ENCODE measurements around the gene INSR. TPM values are rescaled to one million over a fixed set of nuclear protein-coding genes. Genes with fewer than 3 reads are reported as not detected.

INSR gene
- total RNA-seq, 1 donor from 2014 or later, result 71.9 TPM

DNA sequence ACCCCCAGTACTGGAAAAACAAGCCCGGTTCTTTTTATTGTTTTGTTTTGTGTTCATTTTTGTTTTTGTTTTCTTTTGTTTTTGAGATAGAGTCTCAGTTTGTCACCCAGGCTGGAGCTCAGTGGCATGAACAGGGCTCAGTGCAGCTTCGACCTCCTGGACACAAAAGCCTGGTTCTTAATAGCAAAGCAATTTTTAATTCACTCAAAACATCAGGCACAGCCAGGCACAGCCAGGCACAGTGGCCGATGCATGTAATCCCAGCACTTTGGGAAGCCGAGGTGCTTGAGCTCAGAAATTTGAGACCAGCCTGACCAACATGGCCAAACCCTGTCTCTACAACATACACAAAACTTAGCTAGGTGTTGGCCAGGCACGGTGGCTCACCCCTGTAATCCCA lies 30.7 kb downstream of the INSR start:
- no peak for DNase-seq
- intact Hi-C loops (cut with DNase I), result no loop called here
- no peak for ATAC-seq (ENCODE audit: poor library complexity)

DNA sequence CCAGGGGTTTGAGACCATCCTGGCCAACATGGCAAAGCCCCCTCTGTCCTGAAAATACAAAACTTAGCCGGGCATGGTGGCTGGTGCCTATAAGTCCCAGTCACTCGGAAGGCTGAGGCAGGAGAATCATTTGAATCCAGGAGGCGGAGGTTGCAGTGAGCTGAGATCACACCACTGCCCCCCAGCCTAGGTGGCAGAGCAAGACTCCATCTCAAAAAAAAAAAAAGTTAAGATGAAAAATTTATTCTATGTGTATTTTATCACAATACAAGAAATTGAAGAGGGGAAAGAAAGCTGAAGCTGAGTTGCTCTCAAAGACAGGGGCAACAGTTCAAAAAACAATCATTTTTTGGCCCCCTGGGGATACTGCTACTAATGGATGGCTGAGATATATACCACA lies 31.1 kb downstream of the INSR start:
- DNase-seq, result no peak
- intact Hi-C loops (cut with DNase I), result no loop called here
- no peak for ATAC-seq (ENCODE audit: poor library complexity)

DNA sequence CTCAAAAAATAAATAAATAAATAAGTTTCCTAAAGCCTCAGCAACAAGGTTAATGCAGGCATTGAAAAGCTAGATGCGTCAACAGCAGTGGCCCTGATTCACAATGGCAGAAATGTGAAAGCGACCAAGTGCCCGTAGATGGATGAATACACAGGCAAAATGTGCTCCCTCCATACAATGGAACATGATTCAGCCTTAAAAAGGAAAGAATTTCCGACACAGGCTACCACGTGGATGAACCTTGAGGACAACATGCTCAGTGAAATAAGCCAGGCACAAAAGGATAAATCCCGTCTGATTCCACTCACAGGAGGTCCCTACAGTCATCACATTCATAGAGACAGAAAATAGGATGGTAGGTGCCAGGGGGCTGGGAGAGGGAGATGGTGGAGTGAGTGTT lies 31.7 kb downstream of the INSR start:
- intact Hi-C loops (cut with DNase I), result no loop called here
- DNase-seq, result no peak
- ATAC-seq (ENCODE audit: poor library complexity), result no peak

DNA sequence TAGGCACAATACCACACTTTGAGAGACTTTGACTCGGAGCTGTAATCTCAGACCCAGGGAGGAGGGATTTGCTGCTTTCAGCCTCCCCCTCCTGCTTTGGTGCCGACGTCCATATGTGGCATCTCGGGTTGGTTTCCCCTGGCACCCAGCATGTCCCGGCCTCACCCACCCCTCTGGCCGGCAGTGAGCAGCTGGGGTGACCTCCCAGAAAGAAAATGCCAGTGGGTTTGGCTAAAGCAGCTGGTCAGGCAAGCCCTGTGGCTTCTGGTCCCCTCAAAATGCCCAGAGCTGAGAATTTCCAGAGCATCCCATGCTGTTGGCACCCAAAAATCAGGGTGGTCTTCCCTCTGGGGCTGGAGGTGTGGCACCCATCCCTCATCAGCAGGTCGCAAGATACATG lies 34.1 kb downstream of the INSR start:
- no peak for DNase-seq
- intact Hi-C loops (cut with DNase I), result no loop called here
- ATAC-seq (ENCODE audit: poor library complexity), result no peak

DNA sequence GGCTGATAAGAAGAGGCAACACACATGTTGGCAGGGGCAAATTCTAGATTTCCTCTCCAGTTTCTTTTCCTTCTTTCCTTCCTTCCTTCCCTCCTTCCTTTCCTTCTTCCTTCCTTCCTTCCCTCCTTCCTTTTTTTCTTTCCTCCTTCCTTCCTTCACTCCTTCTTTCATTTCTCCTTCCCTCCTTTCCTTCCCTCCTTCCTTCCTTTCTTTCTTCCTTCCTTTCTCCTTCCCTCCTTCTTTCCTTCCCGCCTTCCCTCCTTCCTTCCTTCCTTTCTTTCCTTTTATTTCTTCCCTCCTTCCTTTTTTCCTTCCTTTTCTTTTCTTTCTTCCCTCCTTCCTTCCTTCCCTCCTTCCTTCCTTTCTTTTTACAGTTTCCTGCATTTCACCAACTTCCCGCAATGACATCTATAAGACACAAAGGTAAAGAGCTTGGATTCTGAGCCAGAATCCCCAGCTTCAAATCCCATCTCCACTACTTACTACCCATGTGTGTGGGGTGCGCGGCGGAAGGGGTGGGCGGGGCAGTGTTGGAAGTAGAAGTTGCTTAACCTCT lies 35.3 kb downstream of the INSR start:
- no peak for DNase-seq
- intact Hi-C loops (cut with DNase I), result no loop called here
- no peak for ATAC-seq (ENCODE audit: poor library complexity)

DNA sequence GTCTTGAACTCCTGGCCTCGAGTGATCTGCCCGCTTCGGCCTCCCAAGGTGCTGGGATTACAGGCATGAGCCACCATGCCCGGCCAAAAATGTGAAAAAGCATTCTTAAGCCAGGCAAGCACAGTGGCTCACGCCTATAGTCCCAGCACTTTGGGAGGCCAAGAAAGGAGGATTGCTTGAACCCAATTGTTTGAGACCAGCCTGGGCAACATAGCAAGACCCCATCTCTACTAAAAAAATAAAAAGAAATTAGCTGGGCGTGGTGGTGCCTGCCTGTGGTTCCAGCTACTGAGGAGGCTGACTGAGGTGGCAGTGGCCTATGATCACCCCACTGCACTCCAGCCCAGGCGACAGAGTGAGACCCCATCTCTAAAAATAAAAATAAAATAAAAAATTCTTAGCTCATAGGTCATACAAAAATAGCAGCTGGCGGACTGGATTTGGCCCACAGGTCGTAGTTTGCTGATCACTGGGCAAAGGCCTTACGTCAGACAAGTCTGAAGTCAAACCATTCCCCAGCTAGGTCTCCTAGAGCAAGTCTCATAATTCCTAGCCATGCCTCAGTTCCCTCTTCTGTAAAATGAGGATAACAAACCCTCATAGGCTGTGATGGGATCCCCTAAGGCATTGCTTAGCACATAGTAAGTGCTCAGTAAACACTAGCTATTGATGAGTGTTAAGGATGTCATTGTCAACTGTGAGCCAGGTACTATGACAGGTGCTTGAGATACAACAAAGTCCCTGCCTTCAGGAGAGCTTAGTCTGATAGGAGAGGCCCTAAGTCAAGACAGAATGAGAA lies 36.0 kb downstream of the INSR start:
- intact Hi-C loops (cut with DNase I), result no loop called here
- DNase-seq (no peak), ATAC-seq (ENCODE audit: poor library complexity) (no peak)

DNA sequence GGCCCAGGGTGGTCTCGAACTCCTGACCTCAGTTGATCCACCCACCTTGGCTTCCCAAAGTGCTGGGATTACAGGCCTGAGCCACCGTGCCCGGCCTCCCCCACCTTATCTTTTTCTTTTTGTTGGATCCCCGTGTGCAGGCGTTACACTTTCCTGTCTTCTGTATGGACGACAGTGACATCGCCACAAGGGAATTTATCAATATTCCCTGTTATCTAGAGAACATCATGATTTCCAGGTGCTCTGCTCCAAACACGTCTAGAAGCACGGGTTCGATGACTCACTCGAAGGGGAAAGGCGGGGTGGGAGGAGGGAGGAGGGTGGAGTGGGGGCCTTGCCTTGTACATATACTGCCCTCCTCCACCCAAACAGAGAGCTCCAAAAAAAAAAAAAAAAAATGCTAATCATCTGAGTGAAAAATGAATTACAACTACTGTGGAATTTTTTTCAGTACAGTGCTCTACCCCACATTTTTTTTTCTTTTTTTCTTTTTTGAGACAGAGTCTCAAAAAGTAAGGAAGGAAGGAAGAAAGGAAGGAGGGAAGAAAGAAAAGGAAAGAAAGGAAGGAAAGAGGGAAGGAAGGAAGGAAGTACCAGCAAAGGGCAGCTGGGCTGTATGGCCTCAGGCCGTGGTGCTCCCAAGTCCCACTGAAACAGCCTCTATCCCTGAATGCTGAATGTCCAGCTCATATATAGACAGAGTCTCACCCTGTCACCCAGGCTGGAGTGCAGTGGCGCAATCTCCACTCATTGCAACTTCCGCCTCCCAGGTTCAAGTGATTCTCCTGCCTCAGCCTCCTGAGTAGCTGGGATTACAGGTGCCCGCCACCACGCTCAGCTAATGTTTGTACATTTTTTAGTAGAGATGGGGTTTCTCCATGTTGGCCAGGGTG lies 36.8 kb downstream of the INSR start:
- intact Hi-C loops (cut with DNase I), result no loop called here
- no peak for ATAC-seq (ENCODE audit: poor library complexity)
- no peak for DNase-seq

DNA sequence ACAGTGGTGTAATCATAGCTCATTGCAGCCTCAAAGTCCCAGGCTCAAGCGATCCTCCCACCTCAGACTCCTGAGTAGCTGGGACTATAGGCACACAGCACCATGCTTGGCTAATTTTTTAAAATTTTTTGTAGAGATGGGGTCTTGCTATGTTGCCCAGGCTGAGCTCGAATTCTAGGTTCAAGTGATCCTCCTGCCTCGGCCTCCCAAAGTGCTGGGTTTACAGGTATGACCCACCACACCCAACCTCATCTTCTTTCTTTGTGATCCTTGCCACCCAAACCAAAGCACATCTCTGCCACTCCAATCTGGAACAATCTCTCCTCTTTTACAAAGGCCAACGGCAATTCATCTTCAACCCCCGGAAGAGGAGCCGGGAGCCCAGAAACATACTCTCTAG lies 38.6 kb downstream of the INSR start:
- no peak for ATAC-seq (ENCODE audit: poor library complexity)
- no peak for DNase-seq
- intact Hi-C loops (cut with DNase I), result no loop called here

DNA sequence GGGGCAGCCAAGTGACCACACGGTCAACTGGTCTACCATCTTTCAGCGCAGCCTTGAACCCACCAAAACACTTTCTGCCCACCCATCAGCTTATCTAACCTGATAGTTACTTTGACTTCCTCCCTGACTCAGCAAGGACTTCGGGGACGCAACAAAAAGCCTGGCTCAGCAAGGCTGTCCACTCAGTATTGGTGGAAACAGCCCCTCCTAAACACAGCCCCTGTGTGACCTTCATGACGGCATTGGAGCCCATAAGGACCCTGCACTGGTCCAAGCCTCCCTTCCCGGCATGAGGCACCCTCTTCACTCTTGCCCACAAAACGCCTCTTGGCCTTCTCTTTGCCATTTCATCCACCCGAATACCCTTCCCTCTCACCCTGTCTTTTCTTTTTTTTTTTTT lies 39.1 kb downstream of the INSR start:
- no peak for DNase-seq
- ATAC-seq (ENCODE audit: poor library complexity), result no peak
- intact Hi-C loops (cut with DNase I), result no loop called here

DNA sequence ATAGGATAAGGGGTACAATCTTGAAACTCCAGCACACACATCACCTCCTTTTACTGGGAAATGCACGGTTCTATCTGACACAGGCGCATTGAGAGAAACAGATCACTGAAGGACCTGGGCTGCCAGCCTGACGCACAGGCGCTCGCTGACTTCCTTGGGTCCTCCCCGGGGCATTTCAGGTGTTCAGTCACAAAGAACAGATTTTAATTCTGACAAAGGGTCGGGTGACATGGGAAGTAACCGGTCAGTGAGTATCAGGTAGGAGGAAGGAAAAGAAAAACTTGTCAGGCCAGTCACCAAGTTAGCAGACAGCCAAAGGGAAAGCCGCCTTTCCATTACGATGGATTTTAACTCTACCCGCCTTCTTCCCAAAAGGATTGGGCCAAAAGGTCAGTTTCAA lies 39.6 kb downstream of the INSR start:
- ATAC-seq (ENCODE audit: poor library complexity) (no peak), DNase-seq (no peak)
- intact Hi-C loops (cut with DNase I), result no loop called here

DNA sequence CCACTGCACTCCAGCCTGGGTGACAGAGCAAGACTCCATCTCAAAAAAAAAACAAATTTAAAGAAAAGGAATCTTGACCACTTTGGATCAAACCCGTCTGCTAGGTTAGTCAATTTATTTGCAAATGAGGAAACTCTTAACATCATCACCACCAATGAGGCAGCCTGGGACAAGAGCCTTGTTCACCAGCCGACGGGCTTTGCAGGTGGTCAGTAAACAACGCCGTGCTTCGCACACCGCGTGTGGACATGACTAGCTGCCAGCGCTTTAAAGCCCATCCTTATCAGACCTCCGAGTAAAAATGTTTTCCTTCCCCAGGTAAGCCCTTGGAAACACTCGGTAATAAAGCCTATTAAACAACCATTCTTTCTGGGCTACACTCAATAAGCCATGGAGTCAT lies 41.9 kb downstream of the INSR start:
- DNase-seq, result no peak
- intact Hi-C loops (cut with DNase I), result no loop called here
- no peak for ATAC-seq (ENCODE audit: poor library complexity)

DNA sequence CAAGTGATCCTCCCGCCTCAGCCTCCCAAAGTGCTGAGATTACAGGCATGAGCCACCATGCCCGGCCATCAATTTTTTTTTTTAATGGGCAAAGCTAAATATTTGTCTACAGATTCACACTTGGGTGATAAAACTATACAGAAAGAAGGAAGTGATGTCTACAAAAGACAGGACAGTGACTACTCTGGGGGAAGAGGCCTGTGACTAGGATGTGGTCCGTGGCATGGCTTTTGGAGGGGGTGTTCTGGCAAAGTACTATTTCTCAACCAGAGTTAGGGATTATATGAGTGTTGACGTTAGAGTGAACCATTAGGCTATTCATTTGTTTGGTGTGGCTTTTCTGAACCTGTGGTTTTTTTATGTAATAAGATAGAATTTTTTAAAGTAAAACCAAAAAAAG lies 42.7 kb downstream of the INSR start:
- intact Hi-C loops (cut with DNase I), result no loop called here
- DNase-seq (no peak), ATAC-seq (ENCODE audit: poor library complexity) (no peak)

DNA sequence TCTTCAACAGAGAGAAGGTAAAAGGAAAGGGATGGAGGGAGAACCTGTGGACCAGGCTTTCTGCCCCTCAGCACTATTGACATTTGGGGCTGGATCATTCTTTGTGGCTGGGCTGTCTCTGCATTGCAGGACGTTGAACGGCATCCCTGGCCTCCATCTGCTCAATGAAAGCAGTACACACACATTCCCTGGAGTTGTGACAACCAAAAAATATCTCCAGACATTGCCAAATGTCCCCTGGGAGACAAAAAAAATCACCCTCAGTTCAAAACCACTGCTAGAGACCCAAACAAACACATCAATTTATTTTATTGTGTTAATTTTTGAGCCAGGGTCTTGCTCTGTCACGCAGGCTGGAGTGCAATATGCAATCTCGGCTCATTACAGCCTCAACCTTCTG lies 43.3 kb downstream of the INSR start:
- no peak for ATAC-seq (ENCODE audit: poor library complexity)

DNA sequence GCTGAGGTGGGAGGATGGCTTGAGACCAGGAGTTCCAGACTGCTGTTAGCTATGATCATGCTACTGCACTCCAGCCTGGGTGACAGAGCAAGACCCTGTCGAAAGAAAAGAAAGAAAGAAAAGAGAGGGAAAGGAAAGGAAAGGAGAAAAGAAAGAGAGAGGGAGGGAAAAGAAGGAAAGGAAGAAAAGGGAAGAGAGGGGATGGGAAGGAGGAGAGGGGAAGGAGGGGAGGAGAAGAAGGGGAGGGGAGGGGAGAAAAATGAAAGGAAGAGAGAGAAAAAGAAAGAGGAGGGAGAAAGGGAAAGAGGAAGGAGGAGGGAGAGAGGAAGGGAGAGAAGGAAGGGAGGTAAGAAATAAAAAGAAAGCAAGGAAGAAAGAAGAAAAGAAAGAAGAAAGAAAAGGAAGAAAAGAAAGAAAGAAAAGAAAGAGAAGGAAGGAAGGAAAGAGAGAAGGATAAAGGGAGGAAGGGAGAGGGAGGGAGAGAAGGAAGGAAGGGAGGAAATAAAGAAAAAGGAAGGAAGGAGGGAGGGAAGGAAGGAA lies 44.1 kb downstream of the INSR start:
- intact Hi-C loops (cut with DNase I), result no loop called here
- ATAC-seq (ENCODE audit: poor library complexity) (no peak), DNase-seq (no peak)

More for the DNA sequence above, 43.3 kb downstream of the INSR start:
- intact Hi-C loops (cut with DNase I), result no loop called here
- no peak for DNase-seq

DNA sequence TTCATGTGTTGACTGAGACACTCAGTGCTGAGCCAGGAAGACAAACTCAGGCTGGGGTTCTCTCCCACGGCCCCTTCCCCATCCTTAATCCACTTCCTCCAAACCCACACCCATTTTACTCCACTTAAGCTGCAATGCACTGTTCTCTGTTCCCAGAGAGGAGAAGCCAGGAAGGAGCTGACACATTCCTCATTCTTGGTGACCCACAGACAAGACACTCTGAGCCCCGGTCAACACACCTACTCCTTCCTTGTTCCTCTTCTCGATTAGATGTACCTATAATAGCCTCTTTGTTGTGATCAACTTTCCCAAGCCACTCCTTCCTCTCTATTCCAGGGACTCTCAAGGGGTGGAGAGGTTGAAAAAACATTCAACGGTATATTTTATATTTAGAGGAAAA lies 47.1 kb downstream of the INSR start:
- ATAC-seq (ENCODE audit: poor library complexity) (no peak), DNase-seq (no peak)
- intact Hi-C loops (cut with DNase I), result no loop called here

DNA sequence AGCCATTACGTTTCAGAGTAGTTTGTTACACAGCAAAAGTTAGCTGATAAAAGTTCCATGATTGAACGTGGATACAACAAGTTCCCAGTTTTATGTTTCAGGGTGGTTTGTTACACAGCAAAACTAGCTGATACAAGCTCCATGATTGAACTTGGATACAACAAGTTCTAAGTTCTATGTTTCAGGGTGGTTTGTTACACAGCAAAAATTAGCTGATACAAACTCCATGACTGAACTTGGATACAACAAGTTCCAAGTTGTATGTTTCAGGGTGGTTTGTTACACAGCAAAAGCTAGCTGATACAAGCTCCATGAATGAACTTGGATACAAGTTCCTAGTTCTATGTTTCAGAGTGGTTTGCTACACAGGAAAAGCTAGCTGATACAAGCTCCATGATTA lies 47.6 kb downstream of the INSR start:
- intact Hi-C loops (cut with DNase I), result no loop called here
- ATAC-seq (ENCODE audit: poor library complexity), result no peak
- no peak for DNase-seq

DNA sequence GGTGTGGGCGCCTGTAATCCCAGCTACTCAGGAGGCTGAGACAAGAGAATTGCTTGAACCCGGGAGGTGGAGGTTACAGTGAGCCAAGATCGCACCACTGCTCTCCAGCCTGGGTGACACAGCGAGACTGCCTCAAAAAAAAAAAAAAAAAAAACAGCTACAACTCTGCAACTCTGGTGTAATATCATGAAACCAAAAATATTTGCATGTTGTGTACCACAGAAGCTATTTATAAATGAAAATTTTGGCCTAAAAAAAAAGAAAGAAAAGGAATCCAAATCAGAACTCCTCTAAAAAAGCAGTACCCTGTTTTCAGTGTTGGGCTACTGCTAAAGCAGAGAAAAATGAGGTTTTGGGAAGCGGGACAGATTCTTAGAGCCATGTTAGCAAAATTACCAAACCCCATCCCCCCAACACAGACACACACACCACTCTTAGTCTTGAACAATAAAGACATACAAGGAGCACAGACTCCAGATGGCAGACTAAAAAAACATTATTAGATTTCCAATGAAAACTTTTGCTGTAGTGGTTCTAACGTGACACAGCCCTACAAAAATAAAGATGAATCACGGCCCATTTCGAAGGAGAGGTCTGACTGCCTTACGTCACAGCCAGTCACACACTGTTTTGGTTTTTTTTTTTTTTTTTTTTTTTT lies 51.5 kb downstream of the INSR start:
- DNase-seq, result no peak
- intact Hi-C loops (cut with DNase I), result no loop called here
- ATAC-seq (ENCODE audit: poor library complexity), result peak; percentile 47

DNA sequence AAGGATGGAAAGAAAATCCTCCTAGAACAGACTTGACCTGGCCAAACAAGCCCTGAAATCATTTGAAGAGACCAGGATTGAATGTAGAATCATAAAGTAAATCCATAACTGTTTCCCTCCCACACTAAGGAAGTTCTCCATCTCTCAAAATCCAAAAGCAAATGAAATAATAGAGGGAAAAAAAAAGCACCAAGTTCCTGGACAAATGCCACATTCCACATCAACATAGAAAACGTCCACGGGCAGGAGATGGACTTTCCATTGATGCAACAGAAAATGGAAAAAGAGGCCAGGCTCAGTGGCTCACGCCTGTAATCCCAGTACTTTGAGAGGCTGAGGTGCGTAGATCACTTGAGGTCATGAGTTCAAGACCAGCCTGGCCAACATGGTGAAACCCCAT lies 56.2 kb downstream of the INSR start:
- ATAC-seq (ENCODE audit: poor library complexity) (no peak), DNase-seq (no peak)
- intact Hi-C loops (cut with DNase I), result no loop called here

DNA sequence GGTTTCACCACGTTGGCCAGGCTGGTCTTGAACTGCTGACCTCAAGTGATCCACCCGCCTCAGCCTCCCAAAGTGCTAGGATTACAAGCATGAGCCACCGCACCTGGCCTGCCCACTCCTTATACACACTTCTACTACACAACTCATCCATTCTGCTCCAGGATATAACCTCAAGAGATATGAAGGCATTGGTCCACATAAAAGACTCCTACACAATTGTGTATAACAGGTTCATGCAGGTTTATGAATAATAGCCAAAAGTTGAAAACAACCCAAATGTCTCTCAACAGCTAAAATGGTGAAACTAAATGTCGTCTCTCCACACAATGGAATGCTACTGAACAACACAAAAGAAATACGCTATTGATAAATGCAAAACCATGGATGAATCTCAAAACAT lies 58.1 kb downstream of the INSR start:
- ATAC-seq (ENCODE audit: poor library complexity), result no peak
- intact Hi-C loops (cut with DNase I), result no loop called here
- no peak for DNase-seq
